Bone marrow (tissue), 2 donors: ENCODE data around the gene LEFTY2.
"Not testable (repeated sequence)": the region's sequence is repeated elsewhere in the genome, so short reads cannot be mapped to it uniquely, and the experiment has no call there.

Source experiments
- DNase-seq, 2 donors: peaks; one replicate each; lab custom pipeline; 2025; lab: John Stamatoyannopoulos, UW

LEFTY2 gene

GRCh38 chr1:225941187-225941941, at the start of gene LEFTY2:
TSS of gene LEFTY2 (minus strand) at chr1:225941220. CDS start at chr1:225941140, 80 bp downstream.
- no peak for DNase-seq

- DNase-seq, result peak in 1 of 2 donors; percentile 25
These were observed 46.7 kb upstream of the LEFTY2 start for GRCh38 chr1:225987491-225988316.

- no peak for DNase-seq
These were observed 40.7 kb upstream of the LEFTY2 start for GRCh38 chr1:225981714-225982113.

GRCh38 chr1:225980005-225980836, 39.2 kb upstream of the LEFTY2 start:
- no peak for DNase-seq

- DNase-seq, result no peak
These were observed 38.4 kb upstream of the LEFTY2 start for GRCh38 chr1:225979421-225979820.

- no peak for DNase-seq
These were observed 37.1 kb upstream of the LEFTY2 start for GRCh38 chr1:225977937-225978748.

GRCh38 chr1:225975146-225975545, 34.1 kb upstream of the LEFTY2 start:
- not testable (repeated sequence) for DNase-seq

- no peak for DNase-seq
These were observed 33.4 kb upstream of the LEFTY2 start for GRCh38 chr1:225974454-225974853.

GRCh38 chr1:225973158-225973557, 32.1 kb upstream of the LEFTY2 start:
- DNase-seq, result no peak

GRCh38 chr1:225972344-225973152, 31.5 kb upstream of the LEFTY2 start:
- DNase-seq, result no peak

- not testable (repeated sequence) for DNase-seq
These were observed 29.7 kb upstream of the LEFTY2 start for GRCh38 chr1:225970592-225971157.

GRCh38 chr1:225969751-225970150, 28.7 kb upstream of the LEFTY2 start:
- not testable (repeated sequence) for DNase-seq

- DNase-seq, result no peak
These were observed 24.2 kb upstream of the LEFTY2 start for GRCh38 chr1:225965231-225965630.

- no peak for DNase-seq
These were observed 22.9 kb upstream of the LEFTY2 start for GRCh38 chr1:225963735-225964530.

GRCh38 chr1:225962440-225962975, 21.5 kb upstream of the LEFTY2 start:
- peak in 1 of 2 donors; percentile 32 for DNase-seq

- DNase-seq, result no peak
These were observed 20.8 kb upstream of the LEFTY2 start for GRCh38 chr1:225961659-225962439.

- DNase-seq, result no peak
These were observed 17.0 kb upstream of the LEFTY2 start for GRCh38 chr1:225958041-225958440.

GRCh38 chr1:225954753-225955152, 13.7 kb upstream of the LEFTY2 start:
- no peak for DNase-seq
